ENCODE measurements around the gene RALGPS1. TPM values are rescaled to one million over a fixed set of nuclear protein-coding genes. Genes with fewer than 3 reads are reported as not detected.

The RALGPS1 gene
- total RNA-seq, 4 donors from 2014 or later, result 4.7 to 18.1 (median 5.0) TPM

GRCh38 chr9:126926364-126926763 is 11.8 kb downstream of the RALGPS1 start:
- no peak for TF ChIP-seq CTCF (IDR thresholded peaks at IDR 0.05; ENCODE audit: low read depth)

GRCh38 chr9:126927419-126927818 is 12.8 kb downstream of the RALGPS1 start:
- TF ChIP-seq CTCF (IDR thresholded peaks at IDR 0.05; ENCODE audit: low read depth), result no peak

GRCh38 chr9:126932871-126933321 is 18.3 kb downstream of the RALGPS1 start:
- no peak for TF ChIP-seq CTCF (IDR thresholded peaks at IDR 0.05; ENCODE audit: low read depth)

- no peak for TF ChIP-seq CTCF (IDR thresholded peaks at IDR 0.05; ENCODE audit: low read depth)
These were observed 18.9 kb downstream of the RALGPS1 start for GRCh38 chr9:126933334-126933980.

- no peak for TF ChIP-seq CTCF (IDR thresholded peaks at IDR 0.05; ENCODE audit: low read depth)
These were observed 19.9 kb downstream of the RALGPS1 start for GRCh38 chr9:126934441-126934840.

GRCh38 chr9:126935630-126936029 is 21.0 kb downstream of the RALGPS1 start:
- no peak for TF ChIP-seq CTCF (IDR thresholded peaks at IDR 0.05; ENCODE audit: low read depth)

GRCh38 chr9:126937444-126937843 is 22.9 kb downstream of the RALGPS1 start:
- no peak for TF ChIP-seq CTCF (IDR thresholded peaks at IDR 0.05; ENCODE audit: low read depth)

Data from subcutaneous adipose tissue (tissue), 4 donors.